GM21825 (cell line): ENCODE results near the gene ADAMTSL1.

Experiments
- ATAC-seq: cut with Tn5 transposase; IDR thresholded peaks from one replicate; pipeline ENCODE4 v1.9.1; 2021; ENCODE audit warnings: mild to moderate bottlenecking, moderate library complexity; ENCODE audit not compliant: unreplicated experiment

The ADAMTSL1 gene

GRCh38 chr9:18459962-18460584 is 13.9 kb upstream of the ADAMTSL1 start:
- no peak for ATAC-seq

GRCh38 chr9:18461496-18461895 is 12.5 kb upstream of the ADAMTSL1 start:
- no peak for ATAC-seq

- no peak for ATAC-seq
Observed at GRCh38 chr9:18463991-18464390, 10.0 kb upstream of the ADAMTSL1 start.

- ATAC-seq = no peak
Observed at GRCh38 chr9:18466101-18466500, 7.9 kb upstream of the ADAMTSL1 start.

GRCh38 chr9:18467696-18468095 is 6.3 kb upstream of the ADAMTSL1 start:
- ATAC-seq = no peak

GRCh38 chr9:18472435-18472834 is 1.5 kb upstream of the ADAMTSL1 start:
- ATAC-seq = no peak

- ATAC-seq = no peak
Observed at GRCh38 chr9:18472841-18473251, 1.1 kb upstream of the ADAMTSL1 start.

- ATAC-seq = no peak
Observed at GRCh38 chr9:18474783-18475182, 830 bp downstream of the ADAMTSL1 start.

- no peak for ATAC-seq
Observed at GRCh38 chr9:18477121-18477660, 3.2 kb downstream of the ADAMTSL1 start.

GRCh38 chr9:18477719-18478118 is 3.8 kb downstream of the ADAMTSL1 start:
- no peak for ATAC-seq

- no peak for ATAC-seq
Observed at GRCh38 chr9:18478501-18479361, 4.8 kb downstream of the ADAMTSL1 start.

- ATAC-seq = no peak
Observed at GRCh38 chr9:18479405-18479804, 5.5 kb downstream of the ADAMTSL1 start.

GRCh38 chr9:18480662-18481093 is 6.7 kb downstream of the ADAMTSL1 start:
- no peak for ATAC-seq

- no peak for ATAC-seq
Observed at GRCh38 chr9:18482371-18482770, 8.4 kb downstream of the ADAMTSL1 start.

- no peak for ATAC-seq
Observed at GRCh38 chr9:18485714-18486113, 11.8 kb downstream of the ADAMTSL1 start.

- ATAC-seq = no peak
Observed at GRCh38 chr9:18487611-18488010, 13.7 kb downstream of the ADAMTSL1 start.

GRCh38 chr9:18488886-18489285 is 14.9 kb downstream of the ADAMTSL1 start:
- ATAC-seq = no peak

- no peak for ATAC-seq
Observed at GRCh38 chr9:18489861-18490260, 15.9 kb downstream of the ADAMTSL1 start.

- ATAC-seq = no peak
Observed at GRCh38 chr9:18490641-18491370, 16.9 kb downstream of the ADAMTSL1 start.

- ATAC-seq = no peak
Observed at GRCh38 chr9:18492612-18493011, 18.7 kb downstream of the ADAMTSL1 start.

- ATAC-seq = no peak
Observed at GRCh38 chr9:18493451-18493993, 19.6 kb downstream of the ADAMTSL1 start.
